ENCODE measurements around the gene EIF2S1. TPM values are rescaled to one million over a fixed set of nuclear protein-coding genes. Genes with fewer than 3 reads are reported as not detected.

Gene EIF2S1
- total RNA-seq, 1 donor from 2014 or later = 75.1 TPM

- TF ChIP-seq CTCF (IDR thresholded peaks at IDR 0.05; ENCODE audit: insufficient read depth, low read length, poor library complexity, severe bottlenecking) = no peak
- H3K36me3 ChIP-seq (ENCODE audit: control insufficient read depth, insufficient read depth, low read length) = peaks cover 1% of the 10 kb centered on the region
- H3K27me3 ChIP-seq (ENCODE audit: control insufficient read depth, insufficient read depth, low read length) = no peaks in the 10 kb centered on the region
- no peak for DNase-seq (ENCODE audit: low read depth)
- no peak overlapping the region for H3K4me3 ChIP-seq (ENCODE audit: low read depth, low read length)
Observed at GRCh38 chr14:67377916-67378315, 17.8 kb downstream of the EIF2S1 start.

GRCh38 chr14:67385120-67385519 is 25.0 kb downstream of the EIF2S1 start:
- DNase-seq (ENCODE audit: low read depth) = no peak
- no peak overlapping the region for H3K4me3 ChIP-seq (ENCODE audit: low read depth, low read length)
- no peaks in the 10 kb centered on the region for H3K27me3 ChIP-seq (ENCODE audit: control insufficient read depth, insufficient read depth, low read length)
- H3K36me3 ChIP-seq (ENCODE audit: control insufficient read depth, insufficient read depth, low read length) = no peaks in the 10 kb centered on the region
- TF ChIP-seq CTCF (IDR thresholded peaks at IDR 0.05; ENCODE audit: insufficient read depth, low read length, poor library complexity, severe bottlenecking) = no peak

- TF ChIP-seq CTCF (IDR thresholded peaks at IDR 0.05; ENCODE audit: insufficient read depth, low read length, poor library complexity, severe bottlenecking) = no peak
- Histone ChIP-seq H3K4me3 (ENCODE audit: low read depth, low read length) (no peak overlapping the region), H3K27me3 (ENCODE audit: control insufficient read depth, insufficient read depth, low read length) (no peaks in the 10 kb centered on the region), H3K36me3 (ENCODE audit: control insufficient read depth, insufficient read depth, low read length) (no peaks in the 10 kb centered on the region)
- no peak for DNase-seq (ENCODE audit: low read depth)
Observed at GRCh38 chr14:67385618-67386017, 25.5 kb downstream of the EIF2S1 start.

- DNase-seq (ENCODE audit: low read depth) = no peak
- Histone ChIP-seq H3K4me3 (ENCODE audit: low read depth, low read length) (no peak overlapping the region), H3K27me3 (ENCODE audit: control insufficient read depth, insufficient read depth, low read length) (no peaks in the 10 kb centered on the region), H3K36me3 (ENCODE audit: control insufficient read depth, insufficient read depth, low read length) (no peaks in the 10 kb centered on the region)
- TF ChIP-seq CTCF (IDR thresholded peaks at IDR 0.05; ENCODE audit: insufficient read depth, low read length, poor library complexity, severe bottlenecking) = no peak
Observed at GRCh38 chr14:67387195-67387594, 27.1 kb downstream of the EIF2S1 start.

- TF ChIP-seq CTCF (IDR thresholded peaks at IDR 0.05; ENCODE audit: insufficient read depth, low read length, poor library complexity, severe bottlenecking) = no peak
- Histone ChIP-seq H3K36me3 (ENCODE audit: control insufficient read depth, insufficient read depth, low read length) (no peaks in the 10 kb centered on the region), H3K4me3 (ENCODE audit: low read depth, low read length) (no peak overlapping the region), H3K27me3 (ENCODE audit: control insufficient read depth, insufficient read depth, low read length) (no peaks in the 10 kb centered on the region)
- DNase-seq (ENCODE audit: low read depth) = no peak
Observed at GRCh38 chr14:67389275-67389674, 29.1 kb downstream of the EIF2S1 start.

GRCh38 chr14:67389811-67390534 is 29.8 kb downstream of the EIF2S1 start:
- DNase-seq (ENCODE audit: low read depth) = no peak
- no peak for TF ChIP-seq CTCF (IDR thresholded peaks at IDR 0.05; ENCODE audit: insufficient read depth, low read length, poor library complexity, severe bottlenecking)
- Histone ChIP-seq H3K27me3 (ENCODE audit: control insufficient read depth, insufficient read depth, low read length) (no peaks in the 10 kb centered on the region), H3K36me3 (ENCODE audit: control insufficient read depth, insufficient read depth, low read length) (no peaks in the 10 kb centered on the region), H3K4me3 (ENCODE audit: low read depth, low read length) (no peak overlapping the region)
